A673 (cell line): ENCODE results near the gene UPK1B.
"Not testable (repeated sequence)": the region's sequence is repeated elsewhere in the genome, so short reads cannot be mapped to it uniquely, and the experiment has no call there.

Source experiments
- EZH2 ChIP-seq: fragments of 200-600 bp; sonication (generic); IDR thresholded peaks from 2 replicates; pipeline ENCODE4 v1.6.1; 2017; ENCODE audit warnings: borderline replicate concordance, low read depth, mild to moderate bottlenecking, mixed read lengths, antibody characterized with exemption, low read length; ENCODE audit not compliant: poor library complexity, severe bottlenecking
- TF ChIP-seq, protein P1 (sequence below): fragments of 300-800, 200-600 bp; sonication (generic); conservative IDR thresholded peaks from 2 replicates; pipeline ENCODE4 v1.5.1; 2017; ENCODE audit warnings: low read depth, mild to moderate bottlenecking, antibody characterized with exemption, low read length, moderate library complexity, mixed read lengths

DNA sequence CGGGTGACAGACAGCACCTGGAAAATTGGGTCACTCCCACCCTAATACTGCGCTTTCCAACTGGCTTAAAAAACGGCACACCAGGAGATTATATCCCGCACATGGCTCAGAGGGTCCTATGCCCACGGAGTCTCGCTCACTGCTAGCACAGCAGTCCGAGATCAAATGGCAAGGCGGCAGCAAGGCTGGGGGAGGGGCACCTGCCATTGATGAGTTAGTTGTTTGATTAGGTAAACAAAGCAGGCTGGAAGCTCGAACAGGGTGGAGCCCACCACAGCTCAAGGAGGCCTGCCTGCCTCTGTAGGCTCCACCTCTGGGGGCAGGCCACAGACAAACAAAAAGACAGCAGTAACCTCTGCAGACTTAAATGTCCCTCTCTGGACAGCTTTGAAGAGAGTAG lies 8.7 kb upstream of the UPK1B start:
- TF ChIP-seq, protein P1, sequence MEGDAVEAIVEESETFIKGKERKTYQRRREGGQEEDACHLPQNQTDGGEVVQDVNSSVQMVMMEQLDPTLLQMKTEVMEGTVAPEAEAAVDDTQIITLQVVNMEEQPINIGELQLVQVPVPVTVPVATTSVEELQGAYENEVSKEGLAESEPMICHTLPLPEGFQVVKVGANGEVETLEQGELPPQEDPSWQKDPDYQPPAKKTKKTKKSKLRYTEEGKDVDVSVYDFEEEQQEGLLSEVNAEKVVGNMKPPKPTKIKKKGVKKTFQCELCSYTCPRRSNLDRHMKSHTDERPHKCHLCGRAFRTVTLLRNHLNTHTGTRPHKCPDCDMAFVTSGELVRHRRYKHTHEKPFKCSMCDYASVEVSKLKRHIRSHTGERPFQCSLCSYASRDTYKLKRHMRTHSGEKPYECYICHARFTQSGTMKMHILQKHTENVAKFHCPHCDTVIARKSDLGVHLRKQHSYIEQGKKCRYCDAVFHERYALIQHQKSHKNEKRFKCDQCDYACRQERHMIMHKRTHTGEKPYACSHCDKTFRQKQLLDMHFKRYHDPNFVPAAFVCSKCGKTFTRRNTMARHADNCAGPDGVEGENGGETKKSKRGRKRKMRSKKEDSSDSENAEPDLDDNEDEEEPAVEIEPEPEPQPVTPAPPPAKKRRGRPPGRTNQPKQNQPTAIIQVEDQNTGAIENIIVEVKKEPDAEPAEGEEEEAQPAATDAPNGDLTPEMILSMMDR, result not testable (repeated sequence)
- not testable (repeated sequence) for TF ChIP-seq EZH2
